Smooth muscle cell (in vitro differentiated cells): Measurements from ENCODE around the gene SORBS1. TPM values are rescaled to one million over a fixed set of nuclear protein-coding genes. Genes with fewer than 3 reads are reported as not detected.

Experiments used
- DNase-seq: peaks from one replicate; lab custom pipeline; 2025; ENCODE audit not compliant: unreplicated experiment; lab: John Stamatoyannopoulos, UW
- H2AFZ ChIP-seq: fragments of 200-600 bp; sonication (generic); 2 replicates; pipeline ENCODE4 v1.6.0; 2016; ENCODE audit warnings: antibody characterized with exemption, low read depth, mild to moderate bottlenecking
- H3F3A ChIP-seq: fragments of 200-600 bp; sonication (generic); 2 replicates; pipeline ENCODE4 v1.6.0; 2017; ENCODE audit warnings: antibody characterized with exemption, low read depth
- H3K27ac ChIP-seq: fragments of 200-600 bp; sonication (generic); 2 replicates; pipeline ENCODE4 v1.5.1; 2016; ENCODE audit warnings: low read depth, mild to moderate bottlenecking
- H3K27me3 ChIP-seq: fragments of 200-600 bp; sonication (generic); 2 replicates; pipeline ENCODE4 v1.6.1; 2016; ENCODE audit warnings: low read depth, mild to moderate bottlenecking
- H3K36me3 ChIP-seq: fragments of 200-600 bp; sonication (generic); 2 replicates; pipeline ENCODE4 v1.5.1; 2016; ENCODE audit warnings: low read depth
- H3K4me1 ChIP-seq: fragments of 200-600 bp; sonication (generic); 2 replicates; pipeline ENCODE4 v1.5.1; 2016; ENCODE audit warnings: low read depth
- H3K4me2 ChIP-seq: fragments of 200-600 bp; sonication (generic); 2 replicates; pipeline ENCODE4 v1.6.0; 2016; ENCODE audit warnings: mild to moderate bottlenecking
- H3K4me3 ChIP-seq: fragments of 200-600 bp; sonication (generic); 2 replicates; pipeline ENCODE4 v1.5.1; 2016; ENCODE audit warnings: mild to moderate bottlenecking
- H3K79me2 ChIP-seq: fragments of 200-600 bp; sonication (generic); 2 replicates; pipeline ENCODE4 v1.6.0; 2016; ENCODE audit warnings: low read depth, mild to moderate bottlenecking
- H3K9ac ChIP-seq: fragments of 200-600 bp; sonication (generic); 2 replicates; pipeline ENCODE4 v1.6.0; 2016; ENCODE audit warnings: low read depth
- H3K9me3 ChIP-seq: fragments of 200-600 bp; sonication (generic); replicated peaks from 2 replicates; pipeline ENCODE4 v1.5.1; 2016; ENCODE audit warnings: low read depth
- H4K20me1 ChIP-seq: fragments of 200-600 bp; sonication (generic); 2 replicates; pipeline ENCODE4 v1.6.0; 2016; ENCODE audit warnings: low read depth
- WGBS: methylation state at CpG from one replicate; pipeline ENCODE4 v1.1.7; 2016; ENCODE audit warnings: low lambda C conversion rate; 5-methylcytosine and 5-hydroxymethylcytosine counted together
- polyA plus RNA-seq: library from polyadenylated mRNA; unstranded; fragments of >200 nt; fragmentation: Nextera tagmentation; extraction: Ambion mirVana; gene quantifications from 2 replicates; pipeline ENCODE4 v1.2.1, GENCODE V29; 2016
- total RNA-seq: library from RNA; depleted of rRNA; stranded (reverse); fragments of >200 nt; gene quantifications from 2 replicates; pipeline ENCODE4 v1.2.3, GENCODE V29; 2014
- TF ChIP-seq, protein P1 (sequence below): fragments of 200-600 bp; sonication (generic); IDR thresholded peaks from 2 replicates; pipeline ENCODE4 v1.5.1; 2017; ENCODE audit warnings: borderline replicate concordance, mild to moderate bottlenecking, antibody characterized with exemption; ENCODE audit not compliant: insufficient read depth, poor library complexity, severe bottlenecking

The SORBS1 gene
- total and polyA plus RNA-seq, 2 experiments from 2014 or later: 14.6 to 21.0 TPM

DNA sequence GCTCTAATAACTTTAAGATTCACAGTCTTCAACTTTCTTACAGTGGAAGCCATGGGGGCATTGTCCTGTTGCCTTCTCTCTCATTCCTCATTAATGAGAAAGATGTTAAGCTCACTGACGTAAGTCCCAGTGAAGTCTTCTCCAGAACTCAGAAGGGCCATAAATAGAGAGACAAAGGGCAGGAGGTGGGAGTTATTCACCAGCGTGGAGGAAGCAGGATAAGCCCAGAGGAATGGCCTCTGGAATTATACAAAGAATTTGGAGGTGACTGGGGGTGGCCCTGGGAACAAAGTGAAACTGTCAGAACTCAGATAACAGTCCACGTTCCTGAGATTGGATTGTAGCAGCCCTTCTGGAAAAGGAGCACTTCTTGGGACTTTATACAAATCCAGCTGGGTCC, 52.4 kb downstream of the SORBS1 start:
- Histone ChIP-seq H3K4me2 (peak overlapping the region; percentile 75), H2AFZ (peak overlapping the region; percentile 15), H4K20me1 (no peaks in the 10 kb centered on the region), H3K27me3 (no peaks in the 10 kb centered on the region), H3K4me1 (peaks cover 30% of the 10 kb centered on the region), H3K4me3 (no peak overlapping the region), H3F3A (peaks cover 7% of the 10 kb centered on the region), H3K36me3 (no peaks in the 10 kb centered on the region), H3K79me2 (peaks cover 48% of the 10 kb centered on the region), H3K9me3 (no peaks in the 10 kb centered on the region), H3K9ac (peak overlapping the region; percentile 50), H3K27ac (peak overlapping the region; percentile 85)
- TF ChIP-seq, protein P1, sequence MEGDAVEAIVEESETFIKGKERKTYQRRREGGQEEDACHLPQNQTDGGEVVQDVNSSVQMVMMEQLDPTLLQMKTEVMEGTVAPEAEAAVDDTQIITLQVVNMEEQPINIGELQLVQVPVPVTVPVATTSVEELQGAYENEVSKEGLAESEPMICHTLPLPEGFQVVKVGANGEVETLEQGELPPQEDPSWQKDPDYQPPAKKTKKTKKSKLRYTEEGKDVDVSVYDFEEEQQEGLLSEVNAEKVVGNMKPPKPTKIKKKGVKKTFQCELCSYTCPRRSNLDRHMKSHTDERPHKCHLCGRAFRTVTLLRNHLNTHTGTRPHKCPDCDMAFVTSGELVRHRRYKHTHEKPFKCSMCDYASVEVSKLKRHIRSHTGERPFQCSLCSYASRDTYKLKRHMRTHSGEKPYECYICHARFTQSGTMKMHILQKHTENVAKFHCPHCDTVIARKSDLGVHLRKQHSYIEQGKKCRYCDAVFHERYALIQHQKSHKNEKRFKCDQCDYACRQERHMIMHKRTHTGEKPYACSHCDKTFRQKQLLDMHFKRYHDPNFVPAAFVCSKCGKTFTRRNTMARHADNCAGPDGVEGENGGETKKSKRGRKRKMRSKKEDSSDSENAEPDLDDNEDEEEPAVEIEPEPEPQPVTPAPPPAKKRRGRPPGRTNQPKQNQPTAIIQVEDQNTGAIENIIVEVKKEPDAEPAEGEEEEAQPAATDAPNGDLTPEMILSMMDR: no peak
- DNase-seq: no peak
- 23% methylated on average over 3 of the region's 3 CpGs for WGBS

DNA sequence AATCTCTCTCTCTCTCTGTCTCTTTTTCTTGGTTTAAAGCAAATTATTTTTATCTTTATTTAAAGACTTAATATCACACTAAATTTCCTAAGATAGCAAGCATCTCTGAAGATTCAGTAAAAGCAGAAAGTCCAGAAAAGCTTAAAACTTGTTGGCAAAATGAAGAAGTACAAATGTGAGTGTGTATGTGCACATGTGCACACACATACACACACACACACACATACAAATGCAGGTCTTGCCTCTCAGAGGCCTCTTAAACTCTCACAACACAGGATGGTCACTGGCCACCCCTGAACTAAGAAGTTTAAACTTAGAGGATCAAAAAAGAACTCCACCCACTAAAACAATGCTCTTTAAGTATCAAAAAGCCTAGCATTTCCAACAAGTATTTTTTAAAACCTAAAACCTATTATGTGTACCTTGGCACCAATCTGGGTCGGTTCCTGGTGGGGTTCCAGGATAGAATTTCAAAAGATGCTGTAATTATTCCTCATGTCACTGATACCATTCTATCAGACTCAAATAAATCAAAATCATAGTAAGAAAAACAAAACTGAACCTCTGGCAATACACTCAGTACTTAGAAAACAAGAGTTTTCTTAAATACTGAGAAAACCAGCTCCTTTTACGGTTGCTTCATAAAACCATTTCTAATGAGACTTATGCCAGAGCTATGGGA, 55.0 kb downstream of the SORBS1 start:
- TF ChIP-seq, protein P1: no peak
- Histone ChIP-seq H3K4me2 (no peak overlapping the region), H2AFZ (no peak overlapping the region), H3K36me3 (no peaks in the 10 kb centered on the region), H3K9me3 (no peaks in the 10 kb centered on the region), H3K27ac (no peak overlapping the region), H3K9ac (no peak overlapping the region), H4K20me1 (no peaks in the 10 kb centered on the region), H3K4me1 (peaks cover 30% of the 10 kb centered on the region), H3K79me2 (peaks cover 53% of the 10 kb centered on the region), H3F3A (peaks cover 7% of the 10 kb centered on the region), H3K27me3 (no peaks in the 10 kb centered on the region), H3K4me3 (no peak overlapping the region)
- no peak for DNase-seq
- WGBS: 91% methylated on average over 2 of the region's 2 CpGs

DNA sequence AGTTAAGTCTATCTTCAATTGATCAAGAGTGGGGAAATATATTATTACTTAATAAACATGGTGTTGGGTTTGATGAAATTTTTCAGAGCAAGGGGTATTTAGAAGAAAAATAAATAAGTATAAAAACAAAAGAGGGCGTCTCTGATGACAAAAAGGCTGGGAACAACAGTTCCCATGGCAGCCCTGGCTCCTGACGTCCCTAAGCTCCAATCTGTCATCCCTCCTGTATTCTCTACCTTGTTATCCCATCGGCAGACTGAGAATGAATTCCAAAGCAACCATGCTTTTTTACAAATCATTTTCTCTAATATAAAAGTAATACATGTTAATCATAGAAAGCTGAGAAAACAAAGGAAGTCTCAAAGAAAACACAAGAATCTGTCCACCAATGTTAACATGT, 55.5 kb downstream of the SORBS1 start:
- Histone ChIP-seq H3K79me2 (peaks cover 54% of the 10 kb centered on the region), H4K20me1 (no peaks in the 10 kb centered on the region), H3K27me3 (no peaks in the 10 kb centered on the region), H3K27ac (no peak overlapping the region), H3K36me3 (no peaks in the 10 kb centered on the region), H3K9ac (no peak overlapping the region), H2AFZ (no peak overlapping the region), H3K9me3 (no peaks in the 10 kb centered on the region), H3K4me3 (no peak overlapping the region), H3K4me2 (no peak overlapping the region), H3F3A (peaks cover 7% of the 10 kb centered on the region), H3K4me1 (peaks cover 30% of the 10 kb centered on the region)
- no peak for DNase-seq
- TF ChIP-seq, protein P1: no peak
- 84% methylated on average over 3 of the region's 3 CpGs for WGBS

DNA sequence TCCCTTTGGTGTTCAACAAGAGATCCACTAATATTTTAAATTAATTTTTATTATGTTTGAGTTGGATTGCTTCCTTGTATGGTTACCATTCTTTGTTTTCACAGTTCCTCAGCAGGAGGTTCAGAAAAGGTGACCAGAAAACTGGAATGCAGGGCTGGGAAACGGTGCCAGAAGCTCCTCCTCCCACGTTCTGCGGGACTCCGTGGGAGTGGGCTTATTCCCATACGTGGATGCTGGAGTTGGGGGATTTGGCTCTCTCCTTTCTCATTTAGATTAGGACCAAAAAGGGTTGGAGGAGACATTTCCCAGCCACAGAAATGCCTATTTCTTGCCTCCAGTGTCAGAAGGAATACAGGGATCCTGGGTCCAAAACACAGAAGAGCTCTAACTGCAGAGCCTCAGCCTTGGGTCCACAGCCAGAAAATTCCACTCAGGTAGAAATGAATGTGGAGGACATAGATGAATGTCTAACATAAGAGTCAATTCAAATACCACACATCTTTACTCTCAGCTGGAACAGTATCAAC, 56.0 kb downstream of the SORBS1 start:
- peaks cover 7% of the 10 kb centered on the region for H3F3A ChIP-seq
- H3K27ac ChIP-seq: no peak overlapping the region
- no peak overlapping the region for H3K4me2 ChIP-seq
- DNase-seq: no peak
- no peak overlapping the region for H3K4me3 ChIP-seq
- no peaks in the 10 kb centered on the region for H3K27me3 ChIP-seq
- H3K36me3 ChIP-seq: no peaks in the 10 kb centered on the region
- peaks cover 54% of the 10 kb centered on the region for H3K79me2 ChIP-seq
- no peak overlapping the region for H2AFZ ChIP-seq
- no peak overlapping the region for H3K9ac ChIP-seq
- peaks cover 30% of the 10 kb centered on the region for H3K4me1 ChIP-seq
- H3K9me3 ChIP-seq: no peaks in the 10 kb centered on the region
- no peaks in the 10 kb centered on the region for H4K20me1 ChIP-seq
- WGBS: 53% methylated on average over 5 of the region's 5 CpGs
- TF ChIP-seq, protein P1: no peak
